Measurements from ENCODE around the gene TSPAN4.

TSPAN4 gene

GRCh38 chr11:827146-827896 lies 15.3 kb upstream of the TSPAN4 start (continued):
- TF ChIP-seq ZNF623 (tag by site-specific recombination; IDR thresholded peaks at IDR 0.05) (no peak), ZIC2 (tag by site-specific recombination; IDR thresholded peaks at IDR 0.05) (no peak; the same call in 1 of the 2 replicates), ZNF791 (tag by site-specific recombination; IDR thresholded peaks at IDR 0.05) (no peak), ZFP69B (tag by site-specific recombination; IDR thresholded peaks at IDR 0.05) (no peak), ZNF548 (tag by site-specific recombination; IDR thresholded peaks at IDR 0.05) (no peak), ZBTB49 (tag by site-specific recombination; IDR thresholded peaks at IDR 0.05; ENCODE audit: low read depth) (no peak), SETDB1 (IDR thresholded peaks at IDR 0.05; ENCODE audit: insufficient read length, low read length) (no peak), ZFHX2 (tag by site-specific recombination; conservative IDR thresholded peaks at IDR 0.05) (peak; percentile 26; the same call in 1 of the 2 replicates), GLIS2 (tag by site-specific recombination; IDR thresholded peaks at IDR 0.05) (peak; percentile 61), ZNF19 (tag by site-specific recombination; IDR thresholded peaks at IDR 0.05; ENCODE audit: low read depth) (no peak), ZNF639 (tag by site-specific recombination; IDR thresholded peaks at IDR 0.05) (no peak), ZNF423 (tag by site-specific recombination; IDR thresholded peaks at IDR 0.05) (no peak), MEIS1 (CRISPR knock-in tag; IDR thresholded peaks at IDR 0.05; ENCODE audit: borderline replicate concordance) (no peak), ZNF510 (tag by site-specific recombination; IDR thresholded peaks at IDR 0.05; ENCODE audit: insufficient replicate concordance) (no peak), TSHZ1 (tag by site-specific recombination; IDR thresholded peaks at IDR 0.05; ENCODE audit: borderline replicate concordance) (no peak), PATZ1 (tag by site-specific recombination; IDR thresholded peaks at IDR 0.05) (peak; percentile 72), KLF17 (tag by site-specific recombination; IDR thresholded peaks at IDR 0.05) (peak; percentile 61), SCRT2 (tag by site-specific recombination; IDR thresholded peaks at IDR 0.05) (peak; percentile 58), ZNF777 (tag by site-specific recombination; IDR thresholded peaks at IDR 0.05; ENCODE audit: borderline replicate concordance) (0 out of 2 replicates have a peak, but pooled peaks have one; percentile 26), ZNF175 (tag by site-specific recombination; IDR thresholded peaks at IDR 0.05) (no peak), ZNF488 (tag by site-specific recombination; IDR thresholded peaks at IDR 0.05) (no peak), KLF1 (tag by site-specific recombination; IDR thresholded peaks at IDR 0.05) (0 out of 2 replicates have a peak, but pooled peaks have one; percentile 11), PRDM10 (tag by site-specific recombination; IDR thresholded peaks at IDR 0.05) (peak; percentile 30; the same call in 1 of the 2 replicates), ZNF157 (tag by site-specific recombination; IDR thresholded peaks at IDR 0.05) (no peak)

Data from HEK293 (cell line).